HG03354 (cell line): ENCODE data around the gene DLK1.

Experiments
- ATAC-seq: cut with Tn5 transposase; IDR thresholded peaks from one replicate; pipeline ENCODE4 v1.9.1; 2021; ENCODE audit warnings: mild to moderate bottlenecking; ENCODE audit not compliant: unreplicated experiment, poor library complexity, severe bottlenecking

DLK1 gene

GRCh38 chr14:100711493-100711892 is 15.2 kb upstream of the DLK1 start:
- ATAC-seq: no peak

- ATAC-seq: no peak
Observed at GRCh38 chr14:100712490-100712889, 14.2 kb upstream of the DLK1 start.

DNA sequence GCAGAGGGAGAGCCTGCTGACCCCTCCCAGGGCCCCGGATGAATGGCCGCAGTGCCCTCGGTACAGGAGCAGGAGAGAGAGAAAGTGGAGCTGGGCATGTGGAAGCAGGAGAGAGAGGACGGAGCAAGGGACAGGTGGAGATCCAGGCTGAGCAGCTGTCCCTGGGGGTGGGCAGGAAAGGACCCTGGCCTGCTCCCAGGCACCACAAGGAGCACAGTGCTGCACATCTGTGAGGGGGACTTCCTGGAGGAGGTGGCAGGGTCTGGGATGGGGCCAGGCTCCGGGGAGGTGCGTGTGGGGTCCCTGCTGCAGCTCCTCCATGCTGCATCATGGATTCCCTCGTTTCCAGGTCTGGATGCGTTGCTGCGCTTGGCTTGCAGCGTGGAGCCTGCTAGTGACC is 13.0 kb upstream of the DLK1 start:
- ATAC-seq: no peak

- ATAC-seq: no peak
Observed at GRCh38 chr14:100714258-100714892, 12.3 kb upstream of the DLK1 start.

- no peak for ATAC-seq
Observed at GRCh38 chr14:100715332-100715731, 11.4 kb upstream of the DLK1 start.

DNA sequence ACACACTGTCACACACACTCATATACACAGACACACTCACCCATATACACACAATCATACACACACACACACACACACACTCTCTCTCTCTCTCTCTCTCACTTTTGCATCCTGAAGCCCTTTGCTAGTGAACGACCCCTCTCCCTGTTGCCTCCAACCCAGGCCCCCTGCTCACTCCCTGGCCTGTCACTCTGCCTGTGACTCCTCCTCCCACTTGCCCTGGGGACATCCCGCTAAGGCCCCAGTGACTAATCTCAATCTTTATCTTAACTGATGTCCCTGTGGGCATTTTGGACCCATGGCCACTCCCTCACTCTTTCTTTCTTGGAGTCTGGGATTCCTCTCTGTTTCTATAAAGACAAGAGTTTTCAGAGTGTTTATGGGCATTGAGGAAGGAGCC is 10.9 kb upstream of the DLK1 start:
- ATAC-seq: no peak

DNA sequence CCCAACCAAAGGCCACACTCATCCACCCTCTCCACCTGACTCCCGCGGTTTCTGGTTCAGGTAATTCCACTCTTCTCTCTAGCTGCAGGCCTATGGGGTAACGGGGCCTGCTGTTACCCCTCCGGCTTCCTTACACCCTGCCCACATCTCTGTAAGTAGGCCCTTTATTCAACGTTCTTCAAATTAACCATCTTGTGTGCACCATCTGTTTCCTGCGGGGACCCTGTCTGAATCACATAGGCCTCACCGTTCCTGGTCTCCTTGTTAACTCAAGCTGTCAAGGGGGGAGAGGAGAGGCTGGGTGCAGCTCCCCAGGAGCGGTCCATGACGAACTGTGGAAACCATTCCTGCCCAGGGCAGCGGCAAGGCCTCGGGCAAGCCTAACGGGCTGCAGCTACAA is 9.3 kb upstream of the DLK1 start:
- ATAC-seq: no peak

DNA sequence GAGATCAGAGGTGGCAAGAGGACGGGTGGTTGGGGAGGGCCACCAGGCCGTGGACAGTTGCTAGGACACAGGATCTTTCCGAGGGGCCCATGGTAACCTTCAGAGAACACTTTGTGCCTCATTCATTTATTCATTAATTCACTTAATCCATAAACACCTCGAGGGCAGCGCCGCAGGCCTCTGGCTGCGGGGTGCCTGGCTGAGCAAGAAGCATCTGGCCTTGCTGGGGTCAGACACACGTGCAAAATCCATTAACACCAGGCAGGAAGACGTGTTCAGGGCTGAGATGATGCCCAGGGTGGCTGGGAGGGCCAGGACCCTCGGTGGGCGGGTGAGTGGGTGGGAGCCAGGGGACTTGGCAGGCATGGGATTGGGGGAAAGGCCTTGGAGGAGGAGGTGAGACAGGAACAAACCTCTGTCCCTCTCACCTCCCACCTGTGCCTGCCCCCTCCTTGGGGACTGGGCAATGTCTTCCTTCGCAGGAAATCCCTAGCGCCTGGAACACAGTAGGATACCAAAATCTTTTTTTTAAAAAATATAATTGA is 6.6 kb upstream of the DLK1 start:
- ATAC-seq: no peak

DNA sequence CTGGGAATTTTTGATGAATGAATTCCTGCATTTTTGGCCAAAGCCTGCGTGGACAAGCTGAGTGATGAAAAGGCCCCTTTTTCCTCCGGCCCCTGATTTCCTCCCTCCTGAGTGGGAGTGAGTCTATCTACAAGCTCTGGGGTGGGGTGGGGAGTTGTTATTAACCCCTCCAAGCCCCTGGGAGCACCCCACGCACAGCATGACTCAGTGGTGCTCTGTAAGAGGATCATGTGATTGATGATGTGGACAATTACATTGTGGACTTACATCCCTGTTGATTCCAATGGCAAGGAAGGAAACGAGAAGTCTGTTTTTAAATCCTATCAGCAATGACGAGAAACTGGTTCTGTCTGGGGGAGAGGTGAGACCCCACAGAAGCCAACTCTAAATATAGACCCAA is 5.1 kb upstream of the DLK1 start:
- no peak for ATAC-seq

DNA sequence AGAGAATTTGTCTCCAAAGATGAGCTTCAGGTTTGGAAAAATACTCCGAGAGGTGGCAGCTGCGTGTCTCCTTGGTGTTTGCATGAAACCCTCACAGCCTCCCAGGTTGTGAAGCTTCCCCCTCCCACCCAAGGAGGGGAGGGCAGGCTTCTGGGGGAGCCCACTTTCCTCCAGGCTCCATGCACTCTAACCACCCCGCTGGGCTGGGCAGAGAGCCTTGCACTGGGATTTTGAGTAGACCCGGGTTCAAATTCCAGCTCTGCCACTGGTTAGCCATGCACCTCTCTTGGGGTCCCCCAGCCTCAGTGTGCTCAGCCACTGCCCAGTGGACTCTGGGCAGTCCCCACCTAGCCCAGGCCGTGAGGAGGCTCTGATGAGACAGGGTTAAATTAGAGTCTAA is 4.3 kb upstream of the DLK1 start:
- no peak for ATAC-seq

DNA sequence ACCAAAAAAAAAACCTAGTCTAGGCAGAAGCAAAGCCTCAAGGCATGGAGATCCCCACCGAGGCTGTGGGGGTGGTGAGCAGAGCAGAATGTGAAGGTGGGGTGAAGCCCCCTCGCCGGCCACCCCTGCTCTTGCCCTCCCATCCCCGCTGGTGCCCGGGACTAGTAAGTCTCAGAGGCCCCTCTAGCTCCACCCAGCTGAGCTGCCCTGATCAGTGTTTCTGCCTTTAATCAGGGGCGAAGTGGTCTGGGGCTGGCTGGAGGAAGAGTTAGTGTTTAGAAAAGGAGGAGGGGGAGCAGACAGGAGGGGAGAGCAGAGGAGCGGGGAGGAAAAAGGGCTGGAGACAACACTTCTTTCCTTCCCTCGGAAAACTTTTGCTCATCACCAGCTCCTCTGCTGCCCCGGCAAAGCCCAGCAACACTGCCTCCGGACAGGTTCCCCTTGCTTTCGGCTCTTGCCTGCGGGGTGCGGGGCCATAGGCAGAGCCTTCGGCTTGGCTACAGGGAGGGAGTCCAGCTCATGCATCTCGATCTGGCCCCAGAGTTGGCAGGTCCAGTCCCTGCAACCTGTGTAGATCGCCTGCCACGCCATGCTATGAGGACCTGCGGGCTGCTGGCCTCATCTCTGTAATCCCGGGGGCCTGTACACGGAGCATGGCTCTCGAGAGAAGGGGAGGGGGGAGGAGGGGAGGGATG is 3.4 kb upstream of the DLK1 start:
- ATAC-seq: no peak

DNA sequence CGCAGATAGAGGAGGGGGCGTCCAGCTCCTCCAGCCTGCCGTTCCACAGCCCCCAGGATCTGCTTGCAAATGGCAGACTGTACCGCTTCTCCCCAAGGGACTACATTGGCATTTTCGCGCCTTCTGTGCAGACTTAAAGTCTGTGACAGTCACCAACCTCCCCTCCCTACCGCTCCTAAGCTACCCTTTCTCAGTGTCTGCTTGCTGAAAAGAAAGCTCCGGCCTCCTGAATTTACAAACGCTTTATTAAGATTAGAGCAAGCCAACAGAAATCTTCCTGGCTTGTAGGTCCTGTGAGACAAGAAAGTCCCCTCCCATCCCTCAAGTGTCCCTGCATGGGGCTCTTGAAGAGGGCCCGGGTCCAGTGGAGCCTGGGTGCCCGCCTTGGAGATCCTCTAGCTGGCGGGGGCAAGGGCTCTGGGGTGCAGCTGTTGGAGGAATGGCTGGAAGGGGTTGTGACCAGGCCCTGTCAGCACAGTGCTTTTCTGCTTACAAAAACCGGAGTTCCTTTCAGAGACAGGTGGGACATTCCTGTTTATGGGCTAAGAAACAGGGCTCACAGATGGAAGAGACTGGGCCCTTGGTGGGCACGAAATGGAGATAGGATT is 2.8 kb upstream of the DLK1 start:
- ATAC-seq: no peak

GRCh38 chr14:100724536-100724935 is 2.2 kb upstream of the DLK1 start:
- no peak for ATAC-seq

DNA sequence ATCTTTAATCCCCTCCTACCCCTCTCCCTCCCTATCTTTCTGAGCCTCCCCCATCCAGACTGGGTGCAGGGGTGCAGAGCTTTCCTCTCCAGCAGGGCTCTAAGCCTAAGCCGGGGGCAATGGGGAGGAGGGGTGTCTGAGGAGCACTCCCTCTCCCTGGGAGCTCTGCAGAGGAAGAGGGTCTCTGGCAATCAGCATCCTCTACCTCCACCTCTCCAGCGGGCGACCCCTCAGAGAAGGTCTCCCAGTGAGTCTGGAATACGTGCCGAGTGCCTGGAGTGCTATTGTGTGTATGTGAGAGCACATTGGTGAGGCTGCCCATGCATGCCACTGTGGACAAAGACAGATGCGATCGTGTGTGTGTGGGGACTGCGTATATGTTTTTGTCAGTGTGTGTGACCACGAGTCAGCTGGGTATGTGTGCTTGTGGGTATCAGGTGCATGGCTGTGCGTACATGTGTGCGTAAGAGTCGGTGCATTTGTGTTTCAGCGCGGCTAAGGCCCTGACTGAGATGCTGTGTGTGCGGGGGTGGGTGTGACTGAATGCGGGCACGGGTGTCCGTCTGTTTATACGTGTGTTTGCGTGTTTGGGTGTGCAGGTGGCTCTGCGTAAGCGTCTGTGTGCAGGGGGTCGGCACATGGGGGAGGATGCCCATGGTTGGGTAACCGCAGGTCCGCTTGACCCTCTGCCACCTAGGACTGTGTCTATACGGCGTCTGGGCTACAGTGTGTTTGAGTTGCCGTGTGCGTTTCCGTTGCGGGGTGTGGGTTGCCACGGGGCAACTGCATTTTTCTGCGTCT is 905 bp upstream of the DLK1 start:
- no peak for ATAC-seq

DNA sequence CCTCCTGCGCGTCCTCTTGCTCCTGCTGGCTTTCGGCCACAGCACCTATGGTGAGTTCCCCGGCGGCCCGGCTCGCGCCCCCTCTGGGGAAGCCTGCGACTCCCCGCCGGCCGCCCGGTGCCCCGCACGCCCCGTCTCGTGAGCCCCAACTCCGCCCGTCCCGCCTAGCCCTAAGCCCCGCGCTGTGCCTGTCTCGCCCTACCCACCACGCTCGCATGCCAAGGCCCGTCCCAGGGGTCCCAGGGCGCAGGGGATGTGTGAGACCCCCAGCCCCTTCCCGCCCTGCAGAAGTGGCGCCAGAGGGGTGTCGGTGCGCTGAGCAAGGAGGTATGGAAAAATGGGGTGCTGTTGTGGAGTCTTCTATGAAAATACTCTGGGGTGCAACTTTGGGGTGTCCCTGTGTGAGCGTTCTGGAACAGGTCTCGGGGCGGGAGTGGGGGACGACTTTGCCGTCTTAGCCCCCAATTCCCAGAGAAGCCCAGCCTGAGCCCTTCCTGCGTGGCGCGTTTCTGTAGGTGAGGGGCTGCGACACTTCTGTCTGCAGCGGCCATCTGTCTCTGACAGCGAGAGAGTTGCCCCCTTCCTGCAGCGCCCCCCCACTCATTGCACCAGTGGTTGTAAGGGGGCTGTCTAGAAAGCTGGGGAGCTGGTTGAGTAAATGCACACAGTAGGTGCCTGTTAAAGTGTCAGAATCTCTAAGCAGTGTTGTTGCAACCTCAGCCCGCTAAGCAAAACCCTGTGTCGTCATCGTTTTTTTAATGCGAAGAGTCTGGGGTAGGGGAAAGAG is 587 bp downstream of the DLK1 start:
- no peak for ATAC-seq

DNA sequence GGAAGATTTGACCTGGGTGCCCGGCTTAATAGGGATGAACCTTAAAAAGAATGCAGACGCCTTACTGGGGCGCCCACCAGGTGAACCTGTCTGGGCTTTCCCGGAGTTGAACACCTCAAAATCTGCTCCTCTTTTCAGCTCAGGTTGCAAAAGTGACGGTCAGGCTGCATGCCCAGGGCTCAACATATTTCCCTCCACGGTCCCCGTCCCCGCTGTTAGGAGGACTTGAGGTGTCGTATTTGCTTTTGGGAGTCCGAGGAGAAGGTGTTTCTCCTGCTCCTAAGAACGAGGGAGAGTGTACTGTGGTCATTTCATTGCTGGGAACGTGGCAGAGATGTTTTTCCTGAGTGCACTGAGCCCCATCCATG is 1.2 kb downstream of the DLK1 start:
- ATAC-seq: no peak

GRCh38 chr14:100728962-100729361 is 2.3 kb downstream of the DLK1 start:
- no peak for ATAC-seq

DNA sequence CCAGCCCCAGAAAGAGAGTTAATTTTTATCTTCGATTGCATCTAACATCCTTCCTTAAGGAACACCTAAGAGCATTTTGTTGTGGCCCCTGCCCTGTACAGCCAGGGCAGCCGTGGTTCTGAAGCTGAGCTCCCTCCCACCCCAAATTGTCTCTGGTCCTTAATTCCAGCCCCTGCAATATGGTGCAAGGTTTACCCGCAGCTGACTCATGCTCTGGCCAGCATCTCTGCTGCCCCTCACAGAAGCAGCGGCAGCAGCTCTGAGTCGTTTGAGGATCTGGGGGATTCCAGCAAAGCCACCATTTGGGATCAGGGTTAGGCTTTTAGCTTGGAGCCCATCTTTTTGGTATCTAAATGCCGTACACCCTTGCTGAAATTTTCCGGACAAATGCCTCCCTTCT is 3.3 kb downstream of the DLK1 start:
- ATAC-seq: no peak

DNA sequence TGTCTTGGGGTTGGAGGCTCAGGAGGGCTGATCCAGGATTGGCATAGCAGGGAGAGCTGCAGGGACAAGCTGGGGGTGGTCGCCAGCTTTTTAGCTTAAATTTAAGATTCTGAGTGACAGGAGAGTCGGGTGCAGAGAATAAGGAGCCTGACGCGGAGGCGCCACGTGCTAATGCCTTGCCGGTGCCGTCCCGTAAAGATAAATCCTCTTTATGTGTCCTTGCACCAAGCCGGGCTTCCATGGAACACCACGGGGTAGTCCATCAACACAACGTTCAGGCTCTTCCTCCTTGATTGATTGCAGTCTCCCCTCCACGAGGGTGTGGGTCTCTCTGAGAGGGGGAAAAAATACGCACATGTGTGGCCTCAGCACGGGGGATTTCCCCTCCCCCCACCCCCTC is 3.9 kb downstream of the DLK1 start:
- no peak for ATAC-seq
